HL-60 (cell line): Measurements from ENCODE around the gene GIMD1.

ENCODE experiments used
- DNase-seq, 2 experiments: peaks; one replicate each; pipeline ENCODE4 v3.0.0-alpha.2; 2010 to 2020; ENCODE audit warnings: low read depth in 1 of 2, low spot score in 1 of 2
- H3K27ac ChIP-seq: fragments of 250-450 bp; sonication (Bioruptor Pico); replicated peaks from 2 replicates; pipeline ENCODE4 v1.5.1; 2020; ENCODE audit warnings: mild to moderate bottlenecking, moderate library complexity
- H3K27me3 ChIP-seq: fragments of 250-450 bp; sonication (Bioruptor Pico); 2 replicates; pipeline ENCODE4 v1.5.1; 2021; ENCODE audit warnings: mild to moderate bottlenecking, moderate library complexity; ENCODE audit not compliant: insufficient read depth, poor library complexity, severe bottlenecking
- H3K4me3 ChIP-seq: replicated peaks from 2 replicates; pipeline ENCODE4 v1.5.1; 2011; ENCODE audit warnings: mild to moderate bottlenecking, control low read depth, low read length; ENCODE audit not compliant: insufficient read depth
- GABPA ChIP-seq: IDR thresholded peaks from 2 replicates; pipeline ENCODE4 v1.6.1; 2012; ENCODE audit warnings: low read depth
- POLR2AphosphoS5 ChIP-seq: IDR thresholded peaks from 2 replicates; pipeline ENCODE4 v1.6.1; 2012; ENCODE audit warnings: low read depth
- SPI1 ChIP-seq: IDR thresholded peaks from 2 replicates; pipeline ENCODE4 v1.6.1; 2012; ENCODE audit warnings: low read depth, mild to moderate bottlenecking, borderline replicate concordance
- TF ChIP-seq, protein P1 (sequence below): IDR thresholded peaks from 2 replicates; pipeline ENCODE4 v1.6.1; 2012; ENCODE audit warnings: low read depth; ENCODE audit not compliant: insufficient replicate concordance
- TF ChIP-seq, protein P2 (sequence below): IDR thresholded peaks from one replicate; pipeline ENCODE4 v1.5.1; 2011; ENCODE audit warnings: low read length, control low read depth, inconsistent platforms; ENCODE audit not compliant: insufficient read depth

GIMD1 gene

DNA sequence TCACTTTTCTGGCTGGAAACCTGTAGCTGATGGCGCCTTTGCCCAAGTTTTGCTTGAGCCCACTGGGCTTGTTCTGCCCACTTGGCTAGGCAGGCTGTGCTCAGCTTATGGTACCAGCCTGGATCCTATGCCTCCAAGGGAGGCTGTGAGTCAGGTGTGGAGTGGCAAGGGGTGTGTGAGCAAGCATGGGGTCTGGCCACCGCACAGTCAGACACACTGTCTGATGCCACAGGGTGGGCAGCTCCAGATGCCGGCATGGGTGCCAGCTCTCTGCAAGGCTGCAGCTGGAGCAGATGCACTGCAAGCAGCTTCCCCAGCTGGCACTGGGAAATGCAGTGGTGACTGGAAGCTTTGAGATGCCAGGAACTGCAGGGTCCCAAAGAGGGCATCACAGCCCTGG is 16.3 kb upstream of the GIMD1 start:
- TF ChIP-seq, protein P1, sequence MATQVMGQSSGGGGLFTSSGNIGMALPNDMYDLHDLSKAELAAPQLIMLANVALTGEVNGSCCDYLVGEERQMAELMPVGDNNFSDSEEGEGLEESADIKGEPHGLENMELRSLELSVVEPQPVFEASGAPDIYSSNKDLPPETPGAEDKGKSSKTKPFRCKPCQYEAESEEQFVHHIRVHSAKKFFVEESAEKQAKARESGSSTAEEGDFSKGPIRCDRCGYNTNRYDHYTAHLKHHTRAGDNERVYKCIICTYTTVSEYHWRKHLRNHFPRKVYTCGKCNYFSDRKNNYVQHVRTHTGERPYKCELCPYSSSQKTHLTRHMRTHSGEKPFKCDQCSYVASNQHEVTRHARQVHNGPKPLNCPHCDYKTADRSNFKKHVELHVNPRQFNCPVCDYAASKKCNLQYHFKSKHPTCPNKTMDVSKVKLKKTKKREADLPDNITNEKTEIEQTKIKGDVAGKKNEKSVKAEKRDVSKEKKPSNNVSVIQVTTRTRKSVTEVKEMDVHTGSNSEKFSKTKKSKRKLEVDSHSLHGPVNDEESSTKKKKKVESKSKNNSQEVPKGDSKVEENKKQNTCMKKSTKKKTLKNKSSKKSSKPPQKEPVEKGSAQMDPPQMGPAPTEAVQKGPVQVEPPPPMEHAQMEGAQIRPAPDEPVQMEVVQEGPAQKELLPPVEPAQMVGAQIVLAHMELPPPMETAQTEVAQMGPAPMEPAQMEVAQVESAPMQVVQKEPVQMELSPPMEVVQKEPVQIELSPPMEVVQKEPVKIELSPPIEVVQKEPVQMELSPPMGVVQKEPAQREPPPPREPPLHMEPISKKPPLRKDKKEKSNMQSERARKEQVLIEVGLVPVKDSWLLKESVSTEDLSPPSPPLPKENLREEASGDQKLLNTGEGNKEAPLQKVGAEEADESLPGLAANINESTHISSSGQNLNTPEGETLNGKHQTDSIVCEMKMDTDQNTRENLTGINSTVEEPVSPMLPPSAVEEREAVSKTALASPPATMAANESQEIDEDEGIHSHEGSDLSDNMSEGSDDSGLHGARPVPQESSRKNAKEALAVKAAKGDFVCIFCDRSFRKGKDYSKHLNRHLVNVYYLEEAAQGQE: no peak
- TF ChIP-seq POLR2AphosphoS5: no peak
- no peak for TF ChIP-seq SPI1
- TF ChIP-seq GABPA: no peak
- TF ChIP-seq, protein P2, sequence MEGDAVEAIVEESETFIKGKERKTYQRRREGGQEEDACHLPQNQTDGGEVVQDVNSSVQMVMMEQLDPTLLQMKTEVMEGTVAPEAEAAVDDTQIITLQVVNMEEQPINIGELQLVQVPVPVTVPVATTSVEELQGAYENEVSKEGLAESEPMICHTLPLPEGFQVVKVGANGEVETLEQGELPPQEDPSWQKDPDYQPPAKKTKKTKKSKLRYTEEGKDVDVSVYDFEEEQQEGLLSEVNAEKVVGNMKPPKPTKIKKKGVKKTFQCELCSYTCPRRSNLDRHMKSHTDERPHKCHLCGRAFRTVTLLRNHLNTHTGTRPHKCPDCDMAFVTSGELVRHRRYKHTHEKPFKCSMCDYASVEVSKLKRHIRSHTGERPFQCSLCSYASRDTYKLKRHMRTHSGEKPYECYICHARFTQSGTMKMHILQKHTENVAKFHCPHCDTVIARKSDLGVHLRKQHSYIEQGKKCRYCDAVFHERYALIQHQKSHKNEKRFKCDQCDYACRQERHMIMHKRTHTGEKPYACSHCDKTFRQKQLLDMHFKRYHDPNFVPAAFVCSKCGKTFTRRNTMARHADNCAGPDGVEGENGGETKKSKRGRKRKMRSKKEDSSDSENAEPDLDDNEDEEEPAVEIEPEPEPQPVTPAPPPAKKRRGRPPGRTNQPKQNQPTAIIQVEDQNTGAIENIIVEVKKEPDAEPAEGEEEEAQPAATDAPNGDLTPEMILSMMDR: no peak
- DNase-seq: no peak

DNA sequence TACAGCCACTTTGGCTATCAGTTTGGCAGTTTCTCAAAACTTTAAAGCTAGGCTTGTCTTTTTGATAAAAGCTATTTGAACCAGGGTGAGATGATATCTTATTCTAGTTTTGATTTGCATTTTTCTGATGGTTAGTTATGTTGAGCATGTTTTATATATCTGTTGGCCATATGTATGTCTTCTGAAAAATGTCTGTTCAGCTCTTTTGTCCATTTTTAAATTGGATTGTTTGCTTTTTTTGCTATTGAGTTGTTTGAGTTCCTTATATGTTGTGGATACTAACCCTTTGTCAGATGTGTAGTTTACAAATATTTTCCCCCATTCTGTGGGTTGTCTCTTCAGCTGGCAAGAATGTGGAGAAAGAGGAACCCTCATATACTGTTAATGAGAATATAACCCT is 11.6 kb upstream of the GIMD1 start:
- DNase-seq: no peak

More for the DNA sequence above, 16.3 kb upstream of the GIMD1 start:
- Histone ChIP-seq H3K27ac (no peak overlapping the region), H3K4me3 (no peak overlapping the region), H3K27me3 (no peaks in the 10 kb centered on the region)

DNA sequence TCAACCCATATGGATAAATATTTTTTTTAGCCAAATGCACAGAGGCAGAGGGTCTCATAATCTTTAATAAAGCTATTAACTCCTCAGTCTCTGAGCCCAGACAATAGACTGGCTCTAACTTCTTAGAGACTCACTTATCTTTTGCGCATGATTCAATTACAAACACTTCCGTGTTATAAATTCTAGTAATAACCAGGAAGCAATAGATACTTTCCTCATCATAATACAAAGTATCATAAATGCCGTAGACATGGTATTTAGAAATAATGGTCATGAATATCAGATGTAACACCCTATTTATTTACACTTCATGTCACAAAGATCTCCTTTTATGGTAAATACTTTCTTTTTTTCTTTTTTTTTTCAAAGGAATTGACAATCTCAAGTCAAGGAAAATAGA is 4.4 kb upstream of the GIMD1 start:
- no peak overlapping the region for H3K4me3 ChIP-seq
- H3K27me3 ChIP-seq: no peaks in the 10 kb centered on the region
- H3K27ac ChIP-seq: no peak overlapping the region
- no peak for DNase-seq
- no peak for TF ChIP-seq GABPA
- TF ChIP-seq, protein P1: no peak
- TF ChIP-seq SPI1: no peak
- TF ChIP-seq, protein P2: no peak
- TF ChIP-seq POLR2AphosphoS5: no peak

More for the DNA sequence above, 11.6 kb upstream of the GIMD1 start:
- TF ChIP-seq, protein P1: no peak
- TF ChIP-seq POLR2AphosphoS5 (no peak), GABPA (no peak), SPI1 (no peak)
- TF ChIP-seq, protein P2: no peak
- Histone ChIP-seq H3K4me3 (no peak overlapping the region), H3K27me3 (no peaks in the 10 kb centered on the region), H3K27ac (no peak overlapping the region)
